IMR-90 (cell line): ENCODE measurements around the gene LMO4. TPM values are rescaled to one million over a fixed set of nuclear protein-coding genes. Genes with fewer than 3 reads are reported as not detected.

Source experiments
- ATAC-seq: fragments of 200-7000 bp; cut with Tn5 transposase; 2 replicates; pipeline ENCODE4 v1.9.1; 2020; ENCODE audit warnings: low read depth, mild to moderate bottlenecking, moderate library complexity
- BruUV-seq: library from RNA; stranded (reverse); fragments of 400-500 nt; replicated peaks from 2 replicates; lab custom pipeline; 2021; lab: Mats Ljungman, UMichigan
- CTCF ChIA-PET: fragments of 300-600 bp; formaldehyde crosslinking; extraction: SDS; loops from one replicate; lab custom pipeline; 2021; ENCODE audit warnings: antibody characterized with exemption; lab: Yijun Ruan, JAX
- POLR2A ChIA-PET: fragments of 300-600 bp; sonication (Branson Sonifier 250); formaldehyde crosslinking; loops from one replicate; lab custom pipeline; 2022; ENCODE audit warnings: antibody characterized with exemption; ENCODE audit not compliant: unreplicated experiment; lab: Charles Lee
- DNase-seq: peaks from one replicate; pipeline ENCODE4 v3.0.0; 2013
- H2AFZ ChIP-seq: replicated peaks from 2 replicates; pipeline ENCODE3; 2013; ENCODE audit warnings: low read length, mild to moderate bottlenecking; ENCODE audit not compliant: poor library complexity
- H2AK5ac ChIP-seq: 2 replicates; pipeline ENCODE4 v1.6.1; 2013; ENCODE audit warnings: low read depth, low read length, inconsistent platforms
- H2AK9ac ChIP-seq: replicated peaks from 2 replicates; pipeline ENCODE3; 2013; ENCODE audit warnings: mild to moderate bottlenecking, low read depth, low read length, moderate library complexity; ENCODE audit not compliant: poor library complexity
- H2BK120ac ChIP-seq: 2 replicates; pipeline ENCODE4 v1.6.1; 2013; ENCODE audit warnings: low read depth, low read length, inconsistent platforms
- H2BK15ac ChIP-seq: 3 replicates; pipeline ENCODE4 v1.6.1; 2013; ENCODE audit warnings: low read depth, low read length, inconsistent platforms
- H2BK20ac ChIP-seq: 2 replicates; pipeline ENCODE4 v1.6.1; 2013; ENCODE audit warnings: low read depth, mild to moderate bottlenecking, inconsistent platforms, low read length, moderate library complexity
- H2BK5ac ChIP-seq: 2 replicates; pipeline ENCODE4 v1.6.1; 2013; ENCODE audit warnings: mild to moderate bottlenecking, low read depth, low read length, inconsistent platforms; ENCODE audit not compliant: poor library complexity, severe bottlenecking
- H3K14ac ChIP-seq: replicated peaks from 2 replicates; pipeline ENCODE4 v1.6.1; 2013; ENCODE audit warnings: low read depth, low read length, inconsistent platforms
- H3K18ac ChIP-seq: 2 replicates; pipeline ENCODE4 v1.6.1; 2013; ENCODE audit warnings: low read depth, low read length, control low read depth
- H3K23ac ChIP-seq: 2 replicates; pipeline ENCODE4 v1.6.1; 2013; ENCODE audit warnings: low read depth, low read length, inconsistent platforms
- H3K27ac ChIP-seq: 2 replicates; pipeline ENCODE4 v1.5.1; 2013; ENCODE audit warnings: mild to moderate bottlenecking, control low read depth, low read length; ENCODE audit not compliant: insufficient read depth
- H3K27me3 ChIP-seq: 2 replicates; pipeline ENCODE4 v1.6.1; 2013; ENCODE audit warnings: low read length; ENCODE audit not compliant: control insufficient read depth, insufficient read depth
- H3K36me3 ChIP-seq: 2 replicates; pipeline ENCODE4 v1.6.1; 2013; ENCODE audit warnings: low read length, mixed read lengths; ENCODE audit not compliant: control insufficient read depth, insufficient read depth
- H3K4ac ChIP-seq: 2 replicates; pipeline ENCODE4 v1.6.1; 2013; ENCODE audit warnings: low read depth, low read length, inconsistent platforms
- H3K4me1 ChIP-seq: 2 replicates; pipeline ENCODE4 v1.6.1; 2013; ENCODE audit warnings: low read length, mixed read lengths; ENCODE audit not compliant: control insufficient read depth, insufficient read depth
- H3K4me2 ChIP-seq: 2 replicates; pipeline ENCODE4 v1.6.1; 2013; ENCODE audit warnings: low read depth, mild to moderate bottlenecking, control low read depth, low read length, moderate library complexity
- H3K4me3 ChIP-seq: 2 replicates; pipeline ENCODE4 v1.5.1; 2013; ENCODE audit warnings: low read depth, mild to moderate bottlenecking, control low read depth, low read length, moderate library complexity; ENCODE audit not compliant: insufficient read depth
- H3K56ac ChIP-seq: 2 replicates; pipeline ENCODE4 v1.6.1; 2013; ENCODE audit warnings: low read length, inconsistent platforms; ENCODE audit not compliant: insufficient read depth; ENCODE audit errors: extremely low read depth
- H3K79me1 ChIP-seq, 2 experiments: 2 replicates each; pipeline ENCODE4 v1.6.1; 2013; ENCODE audit warnings: low read length in 2 of 2, inconsistent platforms in 1 of 2, low read depth in 1 of 2
- H3K9ac ChIP-seq: 2 replicates; pipeline ENCODE4 v1.6.1; 2013; ENCODE audit warnings: low read depth, low read length, control low read depth
- H3K9me1 ChIP-seq: 2 replicates; pipeline ENCODE4 v1.6.1; 2013; ENCODE audit warnings: low read length, inconsistent platforms; ENCODE audit not compliant: insufficient read depth
- H3K9me3 ChIP-seq: 2 replicates; pipeline ENCODE4 v1.6.1; 2013; ENCODE audit warnings: low read length; ENCODE audit not compliant: control insufficient read depth, insufficient read depth
- H4K20me1 ChIP-seq: 2 replicates; pipeline ENCODE4 v1.6.1; 2013; ENCODE audit warnings: low read length, inconsistent platforms; ENCODE audit not compliant: insufficient read depth
- H4K5ac ChIP-seq: 2 replicates; pipeline ENCODE4 v1.6.1; 2013; ENCODE audit warnings: mild to moderate bottlenecking, low read depth, low read length, control low read depth
- H4K8ac ChIP-seq, 2 experiments: 2 replicates each; pipeline ENCODE4 v1.6.1; 2013; ENCODE audit warnings: low read depth in 2 of 2, low read length in 2 of 2, control low read depth in 1 of 2, inconsistent platforms in 1 of 2
- H4K91ac ChIP-seq: 2 replicates; pipeline ENCODE4 v1.6.1; 2013; ENCODE audit warnings: low read depth, low read length, inconsistent platforms; ENCODE audit not compliant: insufficient read depth
- BHLHE40 ChIP-seq: fragments of 150-350 bp; IDR thresholded peaks from 2 replicates; pipeline ENCODE4 v1.6.1; 2016; ENCODE audit warnings: mild to moderate bottlenecking, low read depth, low read length
- CEBPB ChIP-seq: IDR thresholded peaks from 2 replicates; pipeline ENCODE4 v1.6.1; 2012; ENCODE audit warnings: low read depth, low read length, improper control_type of control experiment
- CHD1 ChIP-seq: IDR thresholded peaks from 2 replicates; pipeline ENCODE4 v1.6.1; 2012; ENCODE audit warnings: low read depth, low read length, improper control_type of control experiment
- CTCF ChIP-seq: conservative IDR thresholded peaks from 2 replicates; pipeline ENCODE4 v1.5.1; 2012; ENCODE audit warnings: mild to moderate bottlenecking, low read depth, low read length, improper control_type of control experiment
- ELK1 ChIP-seq: fragments of 150-350 bp; IDR thresholded peaks from 2 replicates; pipeline ENCODE4 v1.6.1; 2016; ENCODE audit warnings: low read depth, mild to moderate bottlenecking, low read length, moderate library complexity, borderline replicate concordance
- FOS ChIP-seq: fragments of 150-350 bp; IDR thresholded peaks from 2 replicates; pipeline ENCODE4 v1.6.1; 2016; ENCODE audit warnings: low read depth, low read length
- MAFK ChIP-seq: IDR thresholded peaks from 2 replicates; pipeline ENCODE4 v1.6.1; 2012; ENCODE audit warnings: low read depth, low read length, improper control_type of control experiment
- MAZ ChIP-seq: IDR thresholded peaks from 2 replicates; pipeline ENCODE4 v1.6.1; 2012; ENCODE audit warnings: low read depth, mild to moderate bottlenecking, low read length, improper control_type of control experiment, moderate library complexity, borderline replicate concordance
- NFE2L2 ChIP-seq: fragments of 150-350 bp; IDR thresholded peaks from 2 replicates; pipeline ENCODE4 v1.6.1; 2016; ENCODE audit warnings: low read depth, mild to moderate bottlenecking, low read length
- POLR2A ChIP-seq: IDR thresholded peaks from 2 replicates; pipeline ENCODE4 v1.6.1; 2012; ENCODE audit warnings: mild to moderate bottlenecking, low read depth, low read length
- RAD21 ChIP-seq: IDR thresholded peaks from 2 replicates; pipeline ENCODE4 v1.6.1; 2012; ENCODE audit warnings: low read length, improper control_type of control experiment
- RCOR1 ChIP-seq: IDR thresholded peaks from 2 replicates; pipeline ENCODE4 v1.6.1; 2012; ENCODE audit warnings: mild to moderate bottlenecking, low read length, improper control_type of control experiment; ENCODE audit not compliant: insufficient replicate concordance
- RFX5 ChIP-seq: IDR thresholded peaks from 2 replicates; pipeline ENCODE4 v1.8.0; 2012; ENCODE audit warnings: low read depth, mild to moderate bottlenecking, low read length, moderate library complexity
- SMC3 ChIP-seq: fragments of 150-350 bp; IDR thresholded peaks from 2 replicates; pipeline ENCODE4 v1.6.1; 2016; ENCODE audit warnings: low read depth, mild to moderate bottlenecking, antibody characterized with exemption, low read length, moderate library complexity
- USF2 ChIP-seq: fragments of 150-350 bp; IDR thresholded peaks from 2 replicates; pipeline ENCODE4 v1.6.1; 2017; ENCODE audit warnings: mild to moderate bottlenecking, antibody characterized with exemption, low read length, low read depth
- WGBS, 2 experiments: methylation state at CpG; one replicate each; pipeline versions ENCODE4 v1.1.5 to v1.1.7; 2013; ENCODE audit warnings: missing lambda C conversion rate in 2 of 2; ENCODE audit not compliant: insufficient read length in 1 of 2; ENCODE audit errors: extremely low coverage in 2 of 2; 5-methylcytosine and 5-hydroxymethylcytosine counted together
- dilution Hi-C: fragments of 300-500 bp; cut with HindIII; formaldehyde crosslinking; loops from one replicate; pipeline ENCODE4 v1.14.3; 2018; ENCODE audit warnings: low sequenced_read_pairs; ENCODE audit not compliant: unreplicated experiment
- in situ Hi-C: fragments of 300-500 bp; cut with MboI; formaldehyde crosslinking; loops from 3 replicates; pipeline ENCODE4 v1.14.3; 2019; ENCODE audit warnings: low sequenced_read_pairs, inconsistent platforms, mixed read lengths
- intact Hi-C: fragments of 100-400 bp; cut with micrococcal nuclease; formaldehyde crosslinking; loops from 2 replicates; pipeline ENCODE4 v1.10.0; 2022
- polyA plus RNA-seq, 3 experiments: library from polyadenylated mRNA; depleted of rRNA; stranded (reverse); fragments of >200 nt; gene quantifications; 2 replicates each; pipeline ENCODE4 v1.2.3, GENCODE V29; 2012; ENCODE audit warnings: low replicate concordance in 1 of 3
- total RNA-seq: library from RNA; depleted of rRNA; stranded (reverse); fragments of >200 nt; gene quantifications from 2 replicates; pipeline ENCODE4 v1.2.3, GENCODE V29; 2012

The LMO4 gene
- total and polyA plus RNA-seq, 2 of the 4 experiments (the other 2 are of a cell fraction), result 98.9 to 109 TPM

- no peak overlapping the region for H2BK5ac ChIP-seq
- H3K4ac ChIP-seq, result no peak overlapping the region
- POLR2A ChIA-PET, result interaction anchor here (0.6 kb wide), 1 partner anchor 252 kb away, joined by 25 read pairs; no protein-coding TSS in a partner anchor
- no peaks in the 10 kb centered on the region for H3K27me3 ChIP-seq
- no peaks in the 10 kb centered on the region for H4K20me1 ChIP-seq
- H3K4me3 ChIP-seq, result no peak overlapping the region
- 0 out of 2 replicates have a peak, but pooled peaks cover 3% of the 10 kb centered on the region for H3K9me3 ChIP-seq
- in situ Hi-C loops, result no loop called here
- no peak overlapping the region for H3K23ac ChIP-seq
- no peak overlapping the region for H2AK9ac ChIP-seq
- no peak overlapping the region for H4K91ac ChIP-seq
- no peak overlapping the region for H3K56ac ChIP-seq
- intact Hi-C loops, result no loop called here
- H3K79me1 ChIP-seq, result no peaks in the 10 kb centered on the region
- no peak overlapping the region for H3K14ac ChIP-seq
- ATAC-seq (no peak; the same call in 1 of the 2 replicates), DNase-seq (no peak)
- no peak overlapping the region for H3K4me2 ChIP-seq
- H3K27ac ChIP-seq, result no peak overlapping the region
- CTCF ChIA-PET, result interaction anchor here (0.6 kb wide), 1 partner anchor 54 kb away, joined by 4 read pairs; no protein-coding TSS in a partner anchor
- no peak overlapping the region for H3K9ac ChIP-seq
- no peak overlapping the region for H2BK15ac ChIP-seq
- no peak overlapping the region for H2BK120ac ChIP-seq
- no CpG with 5 or more reads among the region's 5 CpGs for WGBS, 2 experiments
- dilution Hi-C loops, result no loop called here
- no peak overlapping the region for H4K5ac ChIP-seq
- no peak overlapping the region for H4K8ac ChIP-seq
- H2AFZ ChIP-seq, result no peak overlapping the region
- no peak overlapping the region; the same call in 1 of the 2 replicates for H2BK20ac ChIP-seq
- no peak overlapping the region for H2AK5ac ChIP-seq
- H3K9me1 ChIP-seq, result no peaks in the 10 kb centered on the region
- H3K36me3 ChIP-seq, result no peaks in the 10 kb centered on the region
- H3K4me1 ChIP-seq, result peaks cover 2% of the 10 kb centered on the region; the same call in 1 of the 2 replicates
- no peak overlapping the region for H3K18ac ChIP-seq
- BruUV-seq, result no TSS peak
- no peak for TF ChIP-seq SMC3
- TF ChIP-seq NFE2L2, result no peak
- TF ChIP-seq RCOR1, result no peak
- TF ChIP-seq BHLHE40, result no peak
- no peak for TF ChIP-seq CEBPB
- no peak for TF ChIP-seq CHD1
- no peak for TF ChIP-seq MAZ
- no peak for TF ChIP-seq RFX5
- TF ChIP-seq POLR2A, result no peak
- TF ChIP-seq ELK1, result no peak
- TF ChIP-seq RAD21, result no peak
- TF ChIP-seq MAFK, result no peak
- TF ChIP-seq FOS, result no peak
- no peak for TF ChIP-seq CTCF
- TF ChIP-seq USF2, result no peak
These were observed 33.6 kb downstream of the LMO4 start for GRCh38 chr1:87362063-87362833.
